GM12873 (cell line): ENCODE measurements around the gene PLEKHB2.

ENCODE experiments used
- CTCF ChIP-seq: IDR thresholded peaks from 2 replicates; pipeline ENCODE4 v1.5.1; 2012; ENCODE audit warnings: low read depth, mild to moderate bottlenecking, moderate library complexity, low read length, control low read depth; ENCODE audit not compliant: insufficient read depth; ENCODE audit errors: missing control alignments

The PLEKHB2 gene

GRCh38 chr2:131151398-131151797 lies 46.3 kb downstream of the PLEKHB2 start:
- no peak for TF ChIP-seq CTCF

- TF ChIP-seq CTCF: no peak
These were observed 46.9 kb downstream of the PLEKHB2 start for GRCh38 chr2:131152074-131152473.

- no peak for TF ChIP-seq CTCF
These were observed 48.4 kb downstream of the PLEKHB2 start for GRCh38 chr2:131153529-131153928.

GRCh38 chr2:131154071-131154531 lies 49.0 kb downstream of the PLEKHB2 start:
- peak; percentile 86 for TF ChIP-seq CTCF

- TF ChIP-seq CTCF: no peak
These were observed 49.5 kb downstream of the PLEKHB2 start for GRCh38 chr2:131154647-131155046.

- no peak for TF ChIP-seq CTCF
These were observed 50.2 kb downstream of the PLEKHB2 start for GRCh38 chr2:131155208-131155855.

- no peak for TF ChIP-seq CTCF
These were observed 51.5 kb downstream of the PLEKHB2 start for GRCh38 chr2:131156452-131157149.
